Gastrocnemius medialis (tissue), 4 donors: ENCODE measurements around the gene MAP3K10.

Source experiments
- POLR2A ChIP-seq, 2 donors: fragments of 450-650 bp; IDR thresholded peaks; one replicate each; pipeline ENCODE4 v1.6.1; 2017; ENCODE audit warnings: antibody characterized with exemption in 2 of 2, mild to moderate bottlenecking in 2 of 2, moderate library complexity in 2 of 2
- TF ChIP-seq, protein P1 (sequence below), 5 experiments: fragments of 450-650 bp in 3 of 5; fragments of 200-600 bp in 2 of 5; sonication (generic) in 2 of 5; IDR thresholded peaks in 4 of 5; conservative IDR thresholded peaks in 1 of 5; 1 replicate in 4 of 5; 2 replicates in 1 of 5; pipeline ENCODE4 v1.5.1; 2016 to 2019; ENCODE audit warnings: antibody characterized with exemption in 5 of 5, mild to moderate bottlenecking in 3 of 5, moderate library complexity in 3 of 5

DNA sequence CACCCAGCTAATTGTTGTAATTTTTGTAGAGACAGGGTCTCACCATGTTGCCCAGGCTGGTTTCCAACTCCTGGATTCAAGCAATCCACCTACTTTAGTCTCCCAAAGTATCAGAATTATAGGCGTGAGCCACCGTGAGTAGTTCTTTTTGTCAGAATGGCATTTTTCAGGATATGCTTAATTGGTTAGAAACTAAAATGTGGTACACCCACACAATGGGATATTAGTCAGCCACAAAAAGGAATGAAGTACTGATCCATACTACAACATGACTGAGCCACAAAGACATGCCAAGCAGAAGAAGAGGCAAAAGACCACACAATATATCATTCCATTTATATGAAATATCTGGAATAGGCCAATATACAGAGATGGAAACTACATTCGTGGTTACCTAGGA is 41.7 kb upstream of the MAP3K10 start:
- TF ChIP-seq, protein P1, sequence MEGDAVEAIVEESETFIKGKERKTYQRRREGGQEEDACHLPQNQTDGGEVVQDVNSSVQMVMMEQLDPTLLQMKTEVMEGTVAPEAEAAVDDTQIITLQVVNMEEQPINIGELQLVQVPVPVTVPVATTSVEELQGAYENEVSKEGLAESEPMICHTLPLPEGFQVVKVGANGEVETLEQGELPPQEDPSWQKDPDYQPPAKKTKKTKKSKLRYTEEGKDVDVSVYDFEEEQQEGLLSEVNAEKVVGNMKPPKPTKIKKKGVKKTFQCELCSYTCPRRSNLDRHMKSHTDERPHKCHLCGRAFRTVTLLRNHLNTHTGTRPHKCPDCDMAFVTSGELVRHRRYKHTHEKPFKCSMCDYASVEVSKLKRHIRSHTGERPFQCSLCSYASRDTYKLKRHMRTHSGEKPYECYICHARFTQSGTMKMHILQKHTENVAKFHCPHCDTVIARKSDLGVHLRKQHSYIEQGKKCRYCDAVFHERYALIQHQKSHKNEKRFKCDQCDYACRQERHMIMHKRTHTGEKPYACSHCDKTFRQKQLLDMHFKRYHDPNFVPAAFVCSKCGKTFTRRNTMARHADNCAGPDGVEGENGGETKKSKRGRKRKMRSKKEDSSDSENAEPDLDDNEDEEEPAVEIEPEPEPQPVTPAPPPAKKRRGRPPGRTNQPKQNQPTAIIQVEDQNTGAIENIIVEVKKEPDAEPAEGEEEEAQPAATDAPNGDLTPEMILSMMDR (IDR thresholded peaks at IDR 0.05 in 4 of 5, conservative IDR thresholded peaks at IDR 0.05 in 1 of 5), result no peak
- no peak for TF ChIP-seq POLR2A (IDR thresholded peaks at IDR 0.05)
